Effector CD4-positive, alpha-beta T cell (primary cell): ENCODE measurements around the gene ZNF770.
"Not testable (repeated sequence)": the region's sequence is repeated elsewhere in the genome, so short reads cannot be mapped to it uniquely, and the experiment has no call there.

Experiments
- DNase-seq: peaks from one replicate; pipeline ENCODE4 v3.0.0-alpha.2; 2020

ZNF770 gene

GRCh38 chr15:34976073-34976472 lies 12.0 kb downstream of the ZNF770 start:
- no peak for DNase-seq

GRCh38 chr15:34973512-34973911 lies 14.6 kb downstream of the ZNF770 start:
- no peak for DNase-seq

- DNase-seq = not testable (repeated sequence)
These were observed 17.9 kb downstream of the ZNF770 start for GRCh38 chr15:34970098-34970643.

GRCh38 chr15:34969340-34970097 lies 18.6 kb downstream of the ZNF770 start, which contains the start of gene AQR:
Gene AQR, minus strand, starts transcription at chr15:34969742. Its CDS starts 129 bp downstream, at chr15:34969613.
- peak; percentile 91 for DNase-seq

GRCh38 chr15:34964277-34964676 lies 23.8 kb downstream of the ZNF770 start:
- DNase-seq = no peak

GRCh38 chr15:34953851-34954250 lies 34.2 kb downstream of the ZNF770 start:
- DNase-seq = no peak

- DNase-seq = no peak
These were observed 35.6 kb downstream of the ZNF770 start for GRCh38 chr15:34952481-34952880.

- DNase-seq = no peak
These were observed 36.1 kb downstream of the ZNF770 start for GRCh38 chr15:34951993-34952392.

- DNase-seq = no peak
These were observed 43.2 kb downstream of the ZNF770 start for GRCh38 chr15:34944936-34945335.

GRCh38 chr15:34943711-34944110 lies 44.4 kb downstream of the ZNF770 start:
- no peak for DNase-seq

GRCh38 chr15:34943264-34943663 lies 44.8 kb downstream of the ZNF770 start:
- DNase-seq = not testable (repeated sequence)

GRCh38 chr15:34942363-34942762 lies 45.7 kb downstream of the ZNF770 start:
- DNase-seq = no peak

- no peak for DNase-seq
These were observed 46.3 kb downstream of the ZNF770 start for GRCh38 chr15:34941831-34942230.

- no peak for DNase-seq
These were observed 46.8 kb downstream of the ZNF770 start for GRCh38 chr15:34941185-34941698.

GRCh38 chr15:34933432-34933975 lies 54.6 kb downstream of the ZNF770 start:
- no peak for DNase-seq

- DNase-seq = not testable (repeated sequence)
These were observed 59.7 kb downstream of the ZNF770 start for GRCh38 chr15:34928349-34928748.
